Measurements from ENCODE around the gene ACTRT3.
A peak's percentile ranks its signal among the peaks of the same experiment; 100 is the strongest.

The ACTRT3 gene

GRCh38 chr3:169812332-169813235 lies 43.2 kb upstream of the ACTRT3 start, which contains the start of the genes LRRC34 and LRRIQ4:
TSS of gene LRRC34 (minus strand) at chr3:169812904. CDS start at chr3:169812548, 356 bp downstream.
TSS of gene LRRIQ4 (plus strand) at chr3:169812870. CDS start at chr3:169821922, 9,052 bp downstream.
- Mint-ChIP-seq H3K9me3 (peaks cover 40% of the 10 kb centered on the region), H3K27me3 (ENCODE audit: low read depth, poor library complexity) (peaks cover 9% of the 10 kb centered on the region), H3K4me3 (peak within 1 kb of the TSS; percentile 84), H3K36me3 (ENCODE audit: low read depth) (peaks cover 4% of the 10 kb centered on the region), H3K27ac (peak within 1 kb of the TSS; percentile 77), H3K4me1 (peaks cover 19% of the 10 kb centered on the region)
- TF ChIP-seq CTCF (IDR thresholded peaks at IDR 0.05), result no peak
- peak; percentile 73 for DNase-seq

- no peak for DNase-seq
- H3K27me3 Mint-ChIP-seq (ENCODE audit: low read depth, poor library complexity), result peaks cover 9% of the 10 kb centered on the region
- no peak for TF ChIP-seq CTCF (IDR thresholded peaks at IDR 0.05)
- H3K36me3 Mint-ChIP-seq (ENCODE audit: low read depth), result peaks cover 4% of the 10 kb centered on the region
- no peak overlapping the region for H3K27ac Mint-ChIP-seq
- peak overlapping the region; percentile 84 for H3K4me3 Mint-ChIP-seq
- peaks cover 19% of the 10 kb centered on the region for H3K4me1 Mint-ChIP-seq
- H3K9me3 Mint-ChIP-seq, result peaks cover 40% of the 10 kb centered on the region
Measured at GRCh38 chr3:169811631-169812331, 42.4 kb upstream of the ACTRT3 start.

DNA sequence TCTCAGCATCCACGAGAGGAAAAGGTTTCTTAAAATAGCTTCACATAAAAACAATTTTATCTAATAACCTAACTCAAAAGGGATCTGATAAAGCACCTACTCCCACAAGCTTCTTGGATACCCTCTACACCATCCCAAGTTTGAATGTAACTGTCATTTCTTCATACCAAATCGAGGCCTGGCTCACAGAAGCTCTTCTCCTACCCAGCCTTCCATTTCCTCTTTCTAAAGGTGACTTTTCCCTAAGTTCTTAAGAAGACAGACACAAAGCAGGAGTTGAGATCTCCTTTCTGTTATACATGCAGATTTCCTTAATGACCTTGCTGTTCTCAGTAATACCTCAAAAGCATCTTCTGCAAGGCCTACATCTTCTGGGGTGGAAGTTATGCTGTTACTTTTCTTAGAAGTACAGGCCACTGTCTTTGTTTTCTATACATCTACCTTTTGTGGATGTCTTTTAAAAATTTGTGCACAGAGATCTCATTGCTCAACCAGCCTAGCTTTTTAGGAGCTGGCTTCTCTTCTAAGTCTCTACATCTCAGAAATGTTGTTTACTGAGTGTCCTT lies 40.0 kb upstream of the ACTRT3 start:
- peaks cover 12% of the 10 kb centered on the region for H3K36me3 Mint-ChIP-seq (ENCODE audit: low read depth)
- H3K4me1 Mint-ChIP-seq, result peaks cover 19% of the 10 kb centered on the region
- H3K27me3 Mint-ChIP-seq (ENCODE audit: low read depth, poor library complexity), result peaks cover 5% of the 10 kb centered on the region
- DNase-seq, result no peak
- no peak for TF ChIP-seq CTCF (IDR thresholded peaks at IDR 0.05)
- H3K9me3 Mint-ChIP-seq, result peaks cover 16% of the 10 kb centered on the region
- H3K27ac Mint-ChIP-seq, result no peak overlapping the region
- no peak overlapping the region for H3K4me3 Mint-ChIP-seq

- no peaks in the 10 kb centered on the region for H3K4me1 Mint-ChIP-seq
- no peaks in the 10 kb centered on the region for H3K27me3 Mint-ChIP-seq (ENCODE audit: low read depth, poor library complexity)
- H3K36me3 Mint-ChIP-seq (ENCODE audit: low read depth), result peaks cover 22% of the 10 kb centered on the region
- no peak overlapping the region for H3K27ac Mint-ChIP-seq
- no peak for TF ChIP-seq CTCF (IDR thresholded peaks at IDR 0.05)
- no peaks in the 10 kb centered on the region for H3K9me3 Mint-ChIP-seq
- H3K4me3 Mint-ChIP-seq, result no peak overlapping the region
- no peak for DNase-seq
Measured at GRCh38 chr3:169804681-169805080, 35.3 kb upstream of the ACTRT3 start.

DNA sequence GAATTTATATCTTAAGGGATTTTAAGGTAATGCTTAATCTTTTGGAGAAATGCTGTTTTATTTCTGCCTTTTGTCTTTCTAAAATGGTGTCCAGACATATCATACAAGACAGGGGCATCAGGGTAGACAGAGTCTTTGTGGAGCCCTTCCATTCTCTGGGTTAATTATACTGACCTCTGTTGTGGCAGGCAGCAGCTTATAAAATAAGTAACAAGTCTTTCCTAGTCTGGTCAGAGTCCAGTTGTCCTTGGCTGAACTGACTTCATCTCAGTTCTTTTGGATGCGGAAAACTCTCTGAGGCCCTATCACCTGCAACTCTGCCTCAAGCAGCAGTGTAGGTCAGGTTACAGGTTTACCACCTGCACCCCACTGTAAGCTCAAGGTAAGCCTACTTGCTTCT lies 23.0 kb upstream of the ACTRT3 start:
- no peak overlapping the region for H3K27ac Mint-ChIP-seq
- peaks cover 10% of the 10 kb centered on the region for H3K36me3 Mint-ChIP-seq (ENCODE audit: low read depth)
- H3K4me3 Mint-ChIP-seq, result no peak overlapping the region
- DNase-seq, result no peak
- no peak for TF ChIP-seq CTCF (IDR thresholded peaks at IDR 0.05)
- no peaks in the 10 kb centered on the region for H3K4me1 Mint-ChIP-seq
- no peaks in the 10 kb centered on the region for H3K27me3 Mint-ChIP-seq (ENCODE audit: low read depth, poor library complexity)
- no peaks in the 10 kb centered on the region for H3K9me3 Mint-ChIP-seq
